Panc1 (cell line): ENCODE results near the gene PPM1H. TPM values are rescaled to one million over a fixed set of nuclear protein-coding genes. Genes with fewer than 3 reads are reported as not detected.

Source experiments
- ATAC-seq: fragments of 200-7000 bp; cut with Tn5 transposase; 2 replicates; pipeline ENCODE4 v1.9.1; 2020; ENCODE audit warnings: mild to moderate bottlenecking, moderate library complexity
- BruUV-seq: library from RNA; stranded (reverse); fragments of 400-500 nt; replicated peaks from 2 replicates; lab custom pipeline; 2021; lab: Mats Ljungman, UMichigan
- CTCF ChIA-PET: fragments of 300-600 bp; sonication (Branson Sonifier 250); formaldehyde crosslinking; loops from one replicate; lab custom pipeline; 2022; ENCODE audit warnings: antibody characterized with exemption; lab: Charles Lee
- POLR2A ChIA-PET: fragments of 300-600 bp; sonication (Branson Sonifier 250); formaldehyde crosslinking; loops from one replicate; lab custom pipeline; 2022; ENCODE audit warnings: antibody characterized with exemption; lab: Charles Lee
- DNase-seq: peaks from one replicate; pipeline ENCODE4 v3.0.0-alpha.2; 2010; ENCODE audit warnings: low read depth, low spot score
- H3K27ac ChIP-seq: 2 replicates; pipeline ENCODE4 v1.5.1; 2011; ENCODE audit warnings: mild to moderate bottlenecking, low read length, inconsistent platforms
- H3K27me3 ChIP-seq: fragments of 200-500 bp; sonication (Bioruptor generic); 2 replicates; pipeline ENCODE4 v1.6.0; 2014; ENCODE audit warnings: low read length, inconsistent platforms; ENCODE audit not compliant: control insufficient read depth, insufficient read depth
- H3K36me3 ChIP-seq: fragments of 200-500 bp; sonication (Bioruptor generic); 2 replicates; pipeline ENCODE4 v1.5.1; 2014; ENCODE audit warnings: inconsistent platforms, mild to moderate bottlenecking, low read length, moderate library complexity; ENCODE audit not compliant: control insufficient read depth, insufficient read depth
- H3K4me1 ChIP-seq: 2 replicates; pipeline ENCODE4 v1.5.1; 2011; ENCODE audit warnings: inconsistent platforms, mild to moderate bottlenecking, low read length, moderate library complexity; ENCODE audit not compliant: control insufficient read depth, insufficient read depth
- H3K4me3 ChIP-seq, 2 experiments: 2 replicates each; pipeline ENCODE4 v1.5.1; 2011 to 2012; ENCODE audit warnings: low read depth in 2 of 2, low read length in 2 of 2, mild to moderate bottlenecking in 2 of 2, inconsistent platforms in 1 of 2, moderate library complexity in 1 of 2
- H3K9me3 ChIP-seq: fragments of 200-500 bp; sonication (Bioruptor generic); 2 replicates; pipeline ENCODE4 v1.5.1; 2014; ENCODE audit warnings: low read depth, mild to moderate bottlenecking, inconsistent platforms, low read length, moderate library complexity; ENCODE audit not compliant: control insufficient read depth, insufficient read depth
- POLR2AphosphoS5 ChIP-seq: IDR thresholded peaks from 2 replicates; pipeline ENCODE4 v1.6.1; 2012; ENCODE audit warnings: mild to moderate bottlenecking, low read depth, low read length, moderate library complexity
- SIN3A ChIP-seq: IDR thresholded peaks from 2 replicates; pipeline ENCODE4 v1.6.1; 2012; ENCODE audit warnings: low read depth, mild to moderate bottlenecking, low read length, moderate library complexity, borderline replicate concordance; ENCODE audit not compliant: insufficient read depth
- TCF7L2 ChIP-seq: IDR thresholded peaks from 2 replicates; pipeline ENCODE4 v1.6.1; 2011; ENCODE audit warnings: mild to moderate bottlenecking, low read depth, low read length, inconsistent platforms
- in situ Hi-C: cut with HindIII; loops from 2 replicates; pipeline ENCODE4 v1.10.0; 2016; ENCODE audit warnings: low sequenced_read_pairs, low pct_unique_long_range_greater_than_20kb
- intact Hi-C: fragments of 100-400 bp; cut with micrococcal nuclease; formaldehyde crosslinking; loops from one replicate; pipeline ENCODE4 v1.10.0; 2022; ENCODE audit not compliant: unreplicated experiment
- total RNA-seq: library from RNA; stranded (reverse); gene quantifications from one replicate; pipeline ENCODE4 v1.2.1, GENCODE V29; 2021; ENCODE audit not compliant: unreplicated experiment
- TF ChIP-seq, protein P1 (sequence below), 2 experiments: IDR thresholded peaks; 2 replicates each; pipeline ENCODE4 v1.6.1; 2011 to 2012; ENCODE audit warnings: low read depth in 2 of 2, control low read depth in 1 of 2, low read length in 1 of 2, mild to moderate bottlenecking in 1 of 2, moderate library complexity in 1 of 2; ENCODE audit not compliant: insufficient read depth in 1 of 2
- TF ChIP-seq, protein P2 (sequence below): fragments of 450-650 bp; IDR thresholded peaks from 2 replicates; pipeline ENCODE4 v1.5.1; 2017; ENCODE audit warnings: mild to moderate bottlenecking

The PPM1H gene
- total RNA-seq, 1 experiment from 2014 or later = 22.9 TPM

DNA sequence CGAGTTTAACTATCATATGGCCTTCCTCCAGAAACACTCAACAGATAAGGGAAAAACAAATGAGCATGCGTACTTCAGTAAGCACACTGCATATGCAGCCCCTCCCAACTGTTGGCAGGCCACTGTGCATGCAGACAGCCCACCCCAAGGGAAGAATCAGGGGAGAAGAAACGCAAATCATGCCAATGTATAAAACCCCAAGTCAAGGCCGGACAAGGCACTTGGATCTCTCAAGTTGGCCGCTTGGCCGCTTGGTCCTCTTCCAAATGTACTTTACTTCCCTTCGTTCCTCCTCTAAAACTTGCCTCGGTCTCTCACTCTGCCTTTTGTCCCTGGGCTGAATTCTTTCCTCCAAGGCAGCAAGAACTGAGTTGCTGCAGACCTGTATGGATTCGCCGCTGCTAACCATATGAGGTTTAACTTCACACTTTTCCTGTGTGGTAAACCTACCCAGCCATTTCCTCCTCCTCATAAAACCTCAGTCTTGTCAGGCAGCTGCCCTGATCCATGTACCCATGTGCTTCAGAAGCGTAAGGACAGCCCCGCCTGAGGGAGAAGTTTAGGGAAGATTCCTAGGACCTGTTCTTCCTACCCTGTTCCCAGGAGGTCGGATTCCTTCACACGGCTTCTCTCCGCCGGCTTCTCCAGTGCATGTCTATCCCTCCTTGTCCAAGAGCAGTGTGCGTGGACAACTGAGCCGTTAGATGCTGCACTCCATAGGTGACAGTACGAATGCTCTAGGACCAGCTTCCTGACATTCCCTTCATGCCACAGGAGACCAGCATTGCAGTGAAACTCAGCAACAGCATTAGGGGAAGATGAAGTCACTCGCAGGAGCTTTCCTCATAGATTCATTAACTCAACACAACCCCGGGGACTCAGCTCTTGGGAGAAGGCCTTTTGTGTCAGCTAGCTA lies 280.4 kb downstream of the PPM1H start:
- intact Hi-C loops (no loop called here), in situ Hi-C loops (no loop called here)
- no peak overlapping the region for H3K4me3 ChIP-seq
- ChIA-PET POLR2A (no interaction called here), CTCF (no interaction called here)
- H3K4me1 ChIP-seq = no peaks in the 10 kb centered on the region
- DNase-seq (no peak), ATAC-seq (no peak)
- no TSS peak for BruUV-seq
- H3K27me3 ChIP-seq = no peaks in the 10 kb centered on the region
- no peak for TF ChIP-seq SIN3A
- TF ChIP-seq, protein P1, sequence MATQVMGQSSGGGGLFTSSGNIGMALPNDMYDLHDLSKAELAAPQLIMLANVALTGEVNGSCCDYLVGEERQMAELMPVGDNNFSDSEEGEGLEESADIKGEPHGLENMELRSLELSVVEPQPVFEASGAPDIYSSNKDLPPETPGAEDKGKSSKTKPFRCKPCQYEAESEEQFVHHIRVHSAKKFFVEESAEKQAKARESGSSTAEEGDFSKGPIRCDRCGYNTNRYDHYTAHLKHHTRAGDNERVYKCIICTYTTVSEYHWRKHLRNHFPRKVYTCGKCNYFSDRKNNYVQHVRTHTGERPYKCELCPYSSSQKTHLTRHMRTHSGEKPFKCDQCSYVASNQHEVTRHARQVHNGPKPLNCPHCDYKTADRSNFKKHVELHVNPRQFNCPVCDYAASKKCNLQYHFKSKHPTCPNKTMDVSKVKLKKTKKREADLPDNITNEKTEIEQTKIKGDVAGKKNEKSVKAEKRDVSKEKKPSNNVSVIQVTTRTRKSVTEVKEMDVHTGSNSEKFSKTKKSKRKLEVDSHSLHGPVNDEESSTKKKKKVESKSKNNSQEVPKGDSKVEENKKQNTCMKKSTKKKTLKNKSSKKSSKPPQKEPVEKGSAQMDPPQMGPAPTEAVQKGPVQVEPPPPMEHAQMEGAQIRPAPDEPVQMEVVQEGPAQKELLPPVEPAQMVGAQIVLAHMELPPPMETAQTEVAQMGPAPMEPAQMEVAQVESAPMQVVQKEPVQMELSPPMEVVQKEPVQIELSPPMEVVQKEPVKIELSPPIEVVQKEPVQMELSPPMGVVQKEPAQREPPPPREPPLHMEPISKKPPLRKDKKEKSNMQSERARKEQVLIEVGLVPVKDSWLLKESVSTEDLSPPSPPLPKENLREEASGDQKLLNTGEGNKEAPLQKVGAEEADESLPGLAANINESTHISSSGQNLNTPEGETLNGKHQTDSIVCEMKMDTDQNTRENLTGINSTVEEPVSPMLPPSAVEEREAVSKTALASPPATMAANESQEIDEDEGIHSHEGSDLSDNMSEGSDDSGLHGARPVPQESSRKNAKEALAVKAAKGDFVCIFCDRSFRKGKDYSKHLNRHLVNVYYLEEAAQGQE (IDR thresholded peaks at IDR 0.05; ENCODE audit: insufficient read depth in 1 of 2, low read depth in 2 of 2, low read length in 1 of 2) = no peak
- TF ChIP-seq TCF7L2 = no peak
- TF ChIP-seq, protein P2, sequence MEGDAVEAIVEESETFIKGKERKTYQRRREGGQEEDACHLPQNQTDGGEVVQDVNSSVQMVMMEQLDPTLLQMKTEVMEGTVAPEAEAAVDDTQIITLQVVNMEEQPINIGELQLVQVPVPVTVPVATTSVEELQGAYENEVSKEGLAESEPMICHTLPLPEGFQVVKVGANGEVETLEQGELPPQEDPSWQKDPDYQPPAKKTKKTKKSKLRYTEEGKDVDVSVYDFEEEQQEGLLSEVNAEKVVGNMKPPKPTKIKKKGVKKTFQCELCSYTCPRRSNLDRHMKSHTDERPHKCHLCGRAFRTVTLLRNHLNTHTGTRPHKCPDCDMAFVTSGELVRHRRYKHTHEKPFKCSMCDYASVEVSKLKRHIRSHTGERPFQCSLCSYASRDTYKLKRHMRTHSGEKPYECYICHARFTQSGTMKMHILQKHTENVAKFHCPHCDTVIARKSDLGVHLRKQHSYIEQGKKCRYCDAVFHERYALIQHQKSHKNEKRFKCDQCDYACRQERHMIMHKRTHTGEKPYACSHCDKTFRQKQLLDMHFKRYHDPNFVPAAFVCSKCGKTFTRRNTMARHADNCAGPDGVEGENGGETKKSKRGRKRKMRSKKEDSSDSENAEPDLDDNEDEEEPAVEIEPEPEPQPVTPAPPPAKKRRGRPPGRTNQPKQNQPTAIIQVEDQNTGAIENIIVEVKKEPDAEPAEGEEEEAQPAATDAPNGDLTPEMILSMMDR = no peak
- TF ChIP-seq POLR2AphosphoS5 = no peak
- no peaks in the 10 kb centered on the region for H3K9me3 ChIP-seq
- no peaks in the 10 kb centered on the region for H3K36me3 ChIP-seq
- no peak overlapping the region for H3K27ac ChIP-seq

DNA sequence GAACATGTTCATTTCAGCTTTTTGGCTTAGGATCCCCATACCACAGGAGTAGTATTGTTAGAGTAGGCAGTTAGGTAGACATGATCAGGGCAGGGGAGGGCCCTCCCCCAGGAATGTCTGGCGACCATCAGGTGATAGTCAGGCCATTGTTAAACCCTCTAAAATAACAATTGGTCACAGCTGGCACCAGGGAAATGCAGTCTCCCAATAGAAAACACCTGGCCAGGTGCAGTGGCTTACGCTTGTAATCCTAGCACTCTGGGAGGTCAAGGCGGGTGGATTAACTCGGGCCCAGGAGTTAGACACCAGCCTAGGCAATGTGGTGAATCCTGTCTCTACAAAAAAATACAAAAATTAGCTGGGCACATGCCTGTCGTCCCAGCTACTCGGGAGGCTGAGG lies 281.2 kb downstream of the PPM1H start:
- H3K27ac ChIP-seq = no peak overlapping the region
- TF ChIP-seq SIN3A (no peak), TCF7L2 (no peak), POLR2AphosphoS5 (no peak)
- TF ChIP-seq, protein P2 = no peak
- TF ChIP-seq, protein P1 (IDR thresholded peaks at IDR 0.05; ENCODE audit: insufficient read depth in 1 of 2, low read depth in 2 of 2, low read length in 1 of 2) = no peak
- BruUV-seq = no TSS peak
- ChIA-PET CTCF (no interaction called here), POLR2A (no interaction called here)
- ATAC-seq = no peak
- H3K27me3 ChIP-seq = no peaks in the 10 kb centered on the region
- in situ Hi-C loops = no loop called here
- intact Hi-C loops = no loop called here
- no peak for DNase-seq
- no peaks in the 10 kb centered on the region for H3K36me3 ChIP-seq
- no peaks in the 10 kb centered on the region for H3K4me1 ChIP-seq
- no peaks in the 10 kb centered on the region for H3K9me3 ChIP-seq
- H3K4me3 ChIP-seq = no peak overlapping the region
